ENCODE results near the gene TSPEAR. TPM values are rescaled to one million over a fixed set of nuclear protein-coding genes. Genes with fewer than 3 reads are reported as not detected.

Gene TSPEAR
- total and polyA plus RNA-seq, 12 donors, result under 0.01 to 3.4 (median 1.0) TPM; not detected in 3

DNA sequence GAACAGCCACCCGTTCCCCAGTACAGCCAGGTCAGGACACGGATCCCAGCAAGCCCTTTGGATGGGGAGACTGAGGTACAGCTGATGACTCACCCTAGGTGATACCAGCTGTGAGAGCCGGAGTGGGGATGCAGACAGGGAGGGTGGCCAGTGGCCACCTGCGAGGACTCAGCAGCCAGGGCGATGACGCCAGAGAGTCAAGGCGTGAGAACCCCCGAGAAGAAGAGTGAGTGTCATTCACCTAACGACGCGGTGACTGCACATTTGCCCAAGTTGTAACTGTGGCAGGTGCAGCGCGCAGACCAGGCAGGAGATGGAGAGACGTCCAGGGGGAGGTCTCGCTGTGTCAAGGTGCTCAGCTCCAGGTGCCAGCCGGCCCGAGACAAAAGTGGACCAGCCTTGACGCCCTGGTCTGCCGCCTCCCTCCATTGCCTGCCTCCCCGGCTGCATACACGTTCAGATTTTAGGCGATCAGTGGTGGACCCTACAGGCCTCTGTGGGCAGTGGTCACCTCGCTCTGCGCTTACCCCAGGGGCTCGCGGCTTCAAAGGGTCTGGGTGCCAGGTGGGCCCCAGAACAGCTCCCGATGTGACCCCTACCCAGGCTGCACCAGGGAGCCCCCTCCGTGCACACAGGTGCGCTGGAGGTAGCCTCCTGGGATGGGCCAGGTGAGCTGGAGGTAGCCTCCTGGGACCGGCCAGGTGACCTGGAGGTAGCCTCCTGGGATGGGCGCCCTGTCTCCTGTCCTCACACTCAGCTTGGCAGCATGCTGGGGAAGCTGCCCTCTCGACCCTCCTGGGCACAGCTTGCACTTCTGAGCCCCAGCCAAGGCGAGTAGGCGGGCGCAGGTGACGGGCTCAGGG is 244.1 kb downstream of the TSPEAR start:
- Histone ChIP-seq H3K9me3 (no peaks in the 10 kb centered on the region), H3K27ac (no peak overlapping the region), H3K4me3 (no peak overlapping the region), H3K36me3 (no peaks in the 10 kb centered on the region), H3K27me3 (no peaks in the 10 kb centered on the region), H3K4me1 (peaks cover 0 to 2% (median 0%) of the 10 kb centered on the region in 9 donors)
- TF ChIP-seq, protein P1, sequence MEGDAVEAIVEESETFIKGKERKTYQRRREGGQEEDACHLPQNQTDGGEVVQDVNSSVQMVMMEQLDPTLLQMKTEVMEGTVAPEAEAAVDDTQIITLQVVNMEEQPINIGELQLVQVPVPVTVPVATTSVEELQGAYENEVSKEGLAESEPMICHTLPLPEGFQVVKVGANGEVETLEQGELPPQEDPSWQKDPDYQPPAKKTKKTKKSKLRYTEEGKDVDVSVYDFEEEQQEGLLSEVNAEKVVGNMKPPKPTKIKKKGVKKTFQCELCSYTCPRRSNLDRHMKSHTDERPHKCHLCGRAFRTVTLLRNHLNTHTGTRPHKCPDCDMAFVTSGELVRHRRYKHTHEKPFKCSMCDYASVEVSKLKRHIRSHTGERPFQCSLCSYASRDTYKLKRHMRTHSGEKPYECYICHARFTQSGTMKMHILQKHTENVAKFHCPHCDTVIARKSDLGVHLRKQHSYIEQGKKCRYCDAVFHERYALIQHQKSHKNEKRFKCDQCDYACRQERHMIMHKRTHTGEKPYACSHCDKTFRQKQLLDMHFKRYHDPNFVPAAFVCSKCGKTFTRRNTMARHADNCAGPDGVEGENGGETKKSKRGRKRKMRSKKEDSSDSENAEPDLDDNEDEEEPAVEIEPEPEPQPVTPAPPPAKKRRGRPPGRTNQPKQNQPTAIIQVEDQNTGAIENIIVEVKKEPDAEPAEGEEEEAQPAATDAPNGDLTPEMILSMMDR (IDR thresholded peaks at IDR 0.05), result no peak
- intact Hi-C loops (cut with DNase I), result loop anchor here in 1 of 10 donors (5.0 kb wide), 1 partner anchor 100 kb away; no protein-coding TSS in a partner anchor
- 93 to 96% methylated on average over 36 of the region's 36 CpGs for WGBS, 2 donors
- no peak for DNase-seq
- ATAC-seq, result peak in 1 of 8 donors; percentile 24

DNA sequence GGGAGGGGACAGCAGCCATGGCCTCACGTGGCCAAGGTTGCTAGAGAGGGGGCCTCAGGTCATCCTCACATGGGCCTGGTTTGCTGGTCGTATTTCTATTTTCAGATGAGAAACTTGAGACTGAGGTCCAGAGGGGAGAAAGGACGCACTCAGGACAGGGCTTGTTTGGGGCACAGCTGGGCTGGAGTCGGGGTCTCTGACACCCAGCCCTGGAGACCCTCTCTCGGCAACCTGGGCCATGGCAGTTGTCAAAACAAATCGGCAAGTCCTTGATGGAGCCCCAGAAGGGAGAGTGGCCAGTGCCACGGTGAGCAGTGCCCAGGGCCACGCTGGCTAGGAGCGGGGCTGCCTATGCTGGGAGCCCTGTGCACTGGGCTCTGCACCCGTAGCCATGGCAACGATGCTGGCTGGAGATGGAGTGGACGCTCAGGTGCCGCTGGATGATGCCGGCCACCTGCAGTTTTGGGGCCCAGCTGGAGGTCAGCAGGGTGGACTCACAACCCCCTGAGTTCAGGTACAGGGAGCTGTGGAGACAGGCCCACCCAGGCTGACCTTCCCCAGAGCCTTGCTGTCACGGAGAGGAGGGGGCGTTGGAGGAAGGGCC is 244.9 kb downstream of the TSPEAR start:
- intact Hi-C loops (cut with DNase I), result loop anchor here in 1 of 10 donors (5.0 kb wide), 1 partner anchor 99 kb away; no protein-coding TSS in a partner anchor
- Histone ChIP-seq H3K27me3 (no peaks in the 10 kb centered on the region), H3K36me3 (no peaks in the 10 kb centered on the region), H3K4me1 (peaks cover 0 to 9% (median 3%) of the 10 kb centered on the region in 9 donors), H3K9me3 (no peaks in the 10 kb centered on the region), H3K27ac (no peak overlapping the region), H3K4me3 (no peak overlapping the region)
- DNase-seq (no peak), ATAC-seq (no peak)
- 91 to 92% methylated on average over 16 of the region's 16 CpGs for WGBS, 2 donors
- TF ChIP-seq, protein P1 (IDR thresholded peaks at IDR 0.05), result no peak

DNA sequence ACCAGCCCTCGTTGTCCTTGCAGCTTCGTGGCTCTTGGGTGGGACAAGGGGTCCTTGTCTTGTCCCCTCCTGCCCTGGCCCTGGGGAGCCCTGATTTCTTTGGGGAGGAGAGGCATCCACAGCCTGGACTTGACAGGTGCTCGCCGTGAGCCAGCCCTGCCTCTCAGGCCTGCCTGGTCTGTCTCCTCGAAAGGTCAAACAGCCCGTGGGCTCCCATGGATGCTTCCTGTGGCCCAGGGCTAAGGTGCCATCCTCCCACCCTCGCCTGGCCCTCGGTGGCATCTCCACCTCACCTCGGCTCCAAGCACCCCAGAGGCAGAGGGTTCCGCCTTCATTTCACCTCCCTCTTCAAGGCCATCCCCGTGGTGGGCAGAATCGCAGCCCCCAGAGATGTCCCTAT is 247.0 kb downstream of the TSPEAR start:
- Histone ChIP-seq H3K27ac (no peak overlapping the region), H3K4me1 (peaks cover 0 to 15% (median 9%) of the 10 kb centered on the region in 9 donors), H3K4me3 (no peak overlapping the region), H3K36me3 (no peaks in the 10 kb centered on the region), H3K27me3 (no peaks in the 10 kb centered on the region), H3K9me3 (no peaks in the 10 kb centered on the region)
- 90 to 91% methylated on average over 12 of the region's 12 CpGs for WGBS, 2 donors
- no peak for ATAC-seq
- intact Hi-C loops (cut with DNase I), result no loop called here
- DNase-seq, result no peak
- TF ChIP-seq, protein P1 (IDR thresholded peaks at IDR 0.05), result no peak

DNA sequence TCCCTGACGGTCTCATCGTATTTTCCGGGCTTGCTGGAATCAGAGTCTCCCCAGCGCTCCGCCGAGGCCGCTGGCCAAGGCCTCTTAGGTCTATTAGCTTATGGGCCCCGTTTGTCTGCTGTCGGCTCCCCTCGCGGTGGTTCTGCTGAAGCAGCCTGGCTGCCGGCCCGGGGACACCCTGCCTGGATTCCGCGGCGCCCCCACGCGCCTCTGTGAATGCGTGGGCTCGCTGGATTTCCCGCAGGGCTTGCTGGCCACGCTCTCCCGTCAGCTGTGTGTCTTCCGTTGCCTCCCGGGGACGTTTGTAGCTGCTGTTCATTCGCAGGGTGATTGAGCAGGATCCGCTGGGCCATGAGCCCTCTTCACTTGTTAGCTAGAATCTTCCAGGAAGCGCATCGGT is 247.6 kb downstream of the TSPEAR start:
- intact Hi-C loops (cut with DNase I), result no loop called here
- Histone ChIP-seq H3K4me1 (peaks cover 0 to 15% (median 9%) of the 10 kb centered on the region in 9 donors), H3K27ac (no peak overlapping the region), H3K27me3 (no peaks in the 10 kb centered on the region), H3K9me3 (no peaks in the 10 kb centered on the region), H3K36me3 (no peaks in the 10 kb centered on the region), H3K4me3 (no peak overlapping the region)
- ATAC-seq (no peak), DNase-seq (no peak)
- 58 to 60% methylated on average over 30 of the region's 30 CpGs for WGBS, 2 donors
- TF ChIP-seq, protein P1 (IDR thresholded peaks at IDR 0.05), result no peak
